Measurements from ENCODE around the gene PCGF1. TPM values are rescaled to one million over a fixed set of nuclear protein-coding genes. Genes with fewer than 3 reads are reported as not detected.

Gene PCGF1
- 10 to 100 TPM; 26.4 to 33.3 (median 28.9) TPM for polyA plus RNA-seq (ENCODE audit: insufficient read length in 4 of 4)

DNA sequence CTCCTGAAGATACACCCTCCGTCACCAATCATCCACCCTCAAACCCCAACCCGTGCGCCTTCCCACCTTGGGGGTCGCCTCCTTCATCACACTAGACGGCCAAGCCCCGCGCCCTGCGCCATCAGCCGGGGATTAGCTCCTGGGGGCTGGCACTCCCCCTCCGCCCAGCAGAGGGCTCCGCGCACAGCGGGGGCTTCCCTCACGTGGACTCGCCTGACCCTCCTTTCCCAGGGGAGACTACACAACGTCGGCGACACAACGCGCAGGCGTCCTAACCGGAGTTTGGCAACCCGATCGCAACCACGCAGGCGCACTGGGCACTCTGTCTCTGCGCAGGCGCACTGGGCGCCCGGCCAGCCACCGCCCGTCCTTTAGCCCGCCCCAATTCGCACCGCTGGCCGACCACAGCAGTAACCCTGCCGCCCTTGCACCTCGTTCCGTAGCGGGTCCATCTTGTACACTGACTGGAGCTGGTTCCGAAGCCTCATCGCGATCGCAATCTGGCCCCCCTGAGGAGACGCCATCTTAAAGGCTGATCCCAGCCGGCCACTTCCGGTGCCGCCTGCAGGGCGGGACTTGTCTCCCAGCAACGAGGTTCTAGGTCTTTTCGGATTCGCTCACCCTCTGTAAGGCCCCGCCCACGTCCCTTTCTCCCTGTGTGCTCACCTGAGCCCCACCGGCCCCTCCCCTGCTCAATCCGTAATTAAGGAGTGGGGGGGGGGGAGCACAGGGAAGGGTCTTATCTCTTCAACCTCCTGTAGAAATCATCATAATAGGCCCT, at the start of gene PCGF1:
TSS of gene PCGF1 (minus strand) at position 551 of the 781 bp plus-strand sequence. CDS start at position 524, 27 bp downstream.
- peak; percentile 98 to 99 (median 99) for DNase-seq (ENCODE audit: low read depth in 4 of 4, low spot score in 2 of 4)

- no peak for DNase-seq (ENCODE audit: low read depth in 4 of 4, low spot score in 2 of 4)
These were observed 49.4 kb upstream of the PCGF1 start for GRCh38 chr2:74556831-74557370.

GRCh38 chr2:74556159-74556558, 48.7 kb upstream of the PCGF1 start:
- DNase-seq (ENCODE audit: low read depth in 4 of 4, low spot score in 2 of 4): no peak

GRCh38 chr2:74555610-74556103, 48.2 kb upstream of the PCGF1 start:
- DNase-seq (ENCODE audit: low read depth in 4 of 4, low spot score in 2 of 4): no peak

DNA sequence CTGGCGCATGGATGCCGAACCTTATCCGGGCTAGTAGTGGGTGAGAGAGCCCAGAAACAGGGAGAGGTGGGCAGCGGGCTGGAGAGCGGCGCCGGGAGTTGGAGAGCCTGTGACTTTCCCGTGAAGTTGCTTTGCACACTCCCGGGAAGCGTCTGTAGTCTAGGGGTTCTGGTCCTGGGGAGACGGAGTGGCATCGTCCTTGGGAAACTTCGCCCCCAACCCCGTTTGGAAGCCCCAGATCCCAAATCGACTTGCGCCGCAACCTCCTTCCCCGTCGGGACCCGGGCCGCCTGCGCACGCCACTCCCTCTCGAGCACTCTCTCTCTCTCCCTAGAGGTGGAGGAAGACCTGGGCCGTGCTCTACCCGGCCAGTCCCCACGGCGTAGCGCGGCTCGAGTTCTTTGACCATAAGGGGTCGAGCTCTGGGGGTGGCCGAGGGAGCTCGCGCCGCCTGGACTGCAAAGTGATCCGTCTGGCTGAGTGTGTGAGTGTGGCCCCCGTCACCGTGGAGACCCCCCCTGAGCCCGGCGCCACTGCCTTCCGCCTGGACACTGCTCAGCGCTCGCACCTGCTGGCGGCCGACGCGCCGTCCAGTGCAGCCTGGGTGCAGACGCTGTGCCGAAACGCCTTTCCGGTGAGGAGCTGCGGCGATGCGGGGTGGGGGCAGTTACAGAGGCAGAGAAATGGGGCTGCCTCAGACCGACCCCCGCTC, 47.5 kb upstream of the PCGF1 start:
- DNase-seq (ENCODE audit: low read depth in 4 of 4, low spot score in 2 of 4): no peak

DNA sequence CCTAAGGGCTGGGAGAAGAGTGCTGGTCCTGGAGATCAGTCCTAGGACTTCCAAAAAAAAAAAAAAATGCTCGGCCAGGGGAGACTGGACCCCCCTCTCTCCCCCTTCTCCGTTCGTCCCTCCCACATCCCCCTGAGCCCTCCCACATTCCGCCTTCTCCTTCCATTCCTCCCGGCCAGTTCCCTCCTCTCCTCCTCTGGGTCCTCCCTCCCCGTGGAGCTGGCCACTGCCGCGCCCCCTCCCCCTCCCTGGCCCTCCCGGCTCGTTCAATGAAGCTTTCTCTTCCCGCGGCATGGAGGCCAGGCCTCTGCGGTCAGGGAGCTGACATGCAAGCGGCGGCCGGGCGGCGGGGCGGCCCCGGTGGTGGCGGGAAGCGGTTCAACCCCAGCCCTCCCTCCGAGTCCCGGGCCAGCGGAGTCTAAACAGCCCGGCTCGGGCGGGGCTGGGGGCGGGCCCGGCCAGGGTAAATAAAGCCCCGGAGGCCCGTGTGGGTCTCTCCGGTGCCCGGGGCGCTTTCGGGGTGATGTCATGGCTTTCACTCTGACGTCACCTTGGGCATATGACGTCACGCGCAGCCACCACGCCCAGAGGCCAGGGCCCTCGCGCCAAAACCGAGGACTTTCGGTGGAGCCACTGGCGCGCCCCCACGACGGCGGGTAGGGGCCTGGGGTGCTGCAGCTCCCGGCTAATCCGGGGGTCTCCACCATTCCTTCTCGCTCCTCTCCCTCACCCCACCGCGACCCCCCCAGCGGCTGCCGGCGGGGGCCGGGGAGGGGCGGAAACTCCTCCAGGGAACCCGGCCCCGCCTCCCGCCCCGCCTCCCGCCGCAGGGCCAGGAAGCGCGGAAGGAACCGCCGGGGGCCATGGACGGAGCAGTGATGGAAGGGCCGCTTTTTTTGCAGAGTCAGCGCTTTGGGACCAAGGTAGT, 46.7 kb upstream of the PCGF1 start, which contains the start of the genes DOK1 and LOXL3:
TSS of gene DOK1 (plus strand) at position 829 of the 928 bp plus-strand sequence. CDS start at position 864, 35 bp downstream.
TSS of gene LOXL3 (minus strand) at position 51 of the 928 bp plus-strand sequence. CDS start 1,308 bp downstream, outside the sequence.
- peak in 2 of 4 donors; percentile 80 to 88 for DNase-seq (ENCODE audit: low read depth in 4 of 4, low spot score in 2 of 4)

GRCh38 chr2:74552914-74553811, 45.7 kb upstream of the PCGF1 start:
- no peak for DNase-seq (ENCODE audit: low read depth in 4 of 4, low spot score in 2 of 4)

- no peak for DNase-seq (ENCODE audit: low read depth in 4 of 4, low spot score in 2 of 4)
These were observed 44.7 kb upstream of the PCGF1 start for GRCh38 chr2:74551942-74552913.

GRCh38 chr2:74551530-74551929, 44.0 kb upstream of the PCGF1 start:
- no peak for DNase-seq (ENCODE audit: low read depth in 4 of 4, low spot score in 2 of 4)

GRCh38 chr2:74550231-74550630, 42.7 kb upstream of the PCGF1 start:
- no peak for DNase-seq (ENCODE audit: low read depth in 4 of 4, low spot score in 2 of 4)

- peak in 1 of 4 donors; percentile 39 for DNase-seq (ENCODE audit: low read depth in 4 of 4, low spot score in 2 of 4)
These were observed 41.7 kb upstream of the PCGF1 start for GRCh38 chr2:74548900-74549826.

- DNase-seq (ENCODE audit: low read depth in 4 of 4, low spot score in 2 of 4): no peak
These were observed 40.9 kb upstream of the PCGF1 start for GRCh38 chr2:74548285-74548899.

- no peak for DNase-seq (ENCODE audit: low read depth in 4 of 4, low spot score in 2 of 4)
These were observed 38.5 kb upstream of the PCGF1 start for GRCh38 chr2:74546004-74546403.

DNA sequence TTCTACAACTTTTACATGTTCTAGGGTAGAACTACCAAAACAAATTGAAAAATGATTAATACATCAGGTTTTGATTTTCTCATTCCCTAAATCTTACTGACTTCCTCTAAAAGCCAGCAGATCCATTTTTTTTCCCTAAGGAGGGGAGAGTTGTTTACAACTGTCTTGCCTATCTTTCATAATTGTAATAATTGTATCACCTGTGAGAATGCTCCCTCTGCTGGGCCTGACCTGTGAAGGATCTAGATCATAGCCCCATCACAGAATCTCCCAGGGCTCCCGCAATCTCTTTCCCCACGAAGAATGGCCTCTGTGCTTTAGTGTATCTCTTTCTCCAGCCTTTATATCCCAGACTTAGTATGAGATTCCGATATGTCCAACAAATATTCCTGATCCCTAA, 37.1 kb upstream of the PCGF1 start:
- DNase-seq (ENCODE audit: low read depth in 4 of 4, low spot score in 2 of 4): no peak

DNA sequence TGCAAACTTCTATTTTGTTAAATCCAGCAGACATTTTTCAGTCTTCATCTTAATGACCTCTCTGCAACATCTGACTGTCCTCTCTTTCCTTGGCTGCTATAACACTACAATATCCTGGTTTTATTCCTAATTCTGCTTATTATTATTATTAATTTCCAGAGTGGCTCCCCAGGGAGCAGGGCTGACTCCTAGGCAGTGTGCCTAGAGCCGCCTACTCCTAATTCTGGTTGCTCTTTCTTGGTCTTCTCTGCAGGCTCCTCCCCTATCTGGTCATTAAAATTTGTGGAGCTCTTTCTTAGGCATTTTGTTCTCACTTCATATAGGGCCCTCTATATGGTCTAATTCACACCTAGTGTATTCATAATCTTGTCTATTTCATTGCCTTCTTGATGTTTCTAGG, 35.5 kb upstream of the PCGF1 start:
- no peak for DNase-seq (ENCODE audit: low read depth in 4 of 4, low spot score in 2 of 4)

DNA sequence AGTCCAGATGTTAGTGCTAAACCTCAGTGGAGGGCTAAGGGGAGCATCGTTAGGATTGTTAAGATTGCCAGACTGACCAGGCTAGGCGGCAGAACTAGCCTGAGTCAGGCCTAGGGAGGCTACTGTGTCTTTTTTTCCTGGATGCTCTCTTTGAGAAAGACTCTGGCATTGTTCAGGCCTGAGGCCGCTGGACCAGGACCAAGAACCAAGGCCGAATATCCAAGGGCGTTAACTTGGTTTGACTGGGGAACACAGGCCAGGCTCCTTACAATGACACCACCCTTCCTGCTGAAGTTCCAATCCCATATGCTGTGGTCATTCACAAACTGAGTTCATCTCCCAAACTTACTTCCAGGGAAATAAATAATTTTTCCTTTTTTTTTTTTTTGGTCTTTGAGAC, 32.8 kb upstream of the PCGF1 start:
- DNase-seq (ENCODE audit: low read depth in 4 of 4, low spot score in 2 of 4): no peak

Data from left renal cortex interstitium (tissue), 4 donors.